NOMO-1 treated with dmso at 0.1 percent for 144 hours (cell line): Measurements from ENCODE around the gene HTRA3.

Experiments
- DNase-seq: peaks from one replicate; lab custom pipeline; 2025; ENCODE audit not compliant: unreplicated experiment; lab: John Stamatoyannopoulos, UW

Gene HTRA3

GRCh38 chr4:8322794-8323704, 53.5 kb downstream of the HTRA3 start:
- no peak for DNase-seq

- no peak for DNase-seq
These were observed 54.5 kb downstream of the HTRA3 start for GRCh38 chr4:8323947-8324555.

- no peak for DNase-seq
These were observed 55.2 kb downstream of the HTRA3 start for GRCh38 chr4:8324640-8325239.

- no peak for DNase-seq
These were observed 55.9 kb downstream of the HTRA3 start for GRCh38 chr4:8325291-8325973.

- DNase-seq: no peak
These were observed 56.7 kb downstream of the HTRA3 start for GRCh38 chr4:8326206-8326605.

GRCh38 chr4:8328456-8328855, 58.9 kb downstream of the HTRA3 start:
- no peak for DNase-seq

GRCh38 chr4:8328866-8329559, 59.5 kb downstream of the HTRA3 start:
- no peak for DNase-seq

GRCh38 chr4:8329560-8329858, 60.0 kb downstream of the HTRA3 start:
- no peak for DNase-seq

GRCh38 chr4:8329859-8330761, 60.6 kb downstream of the HTRA3 start:
- no peak for DNase-seq

- DNase-seq: no peak
These were observed 61.4 kb downstream of the HTRA3 start for GRCh38 chr4:8330821-8331574.

GRCh38 chr4:8331575-8331955, 62.0 kb downstream of the HTRA3 start:
- DNase-seq: no peak

GRCh38 chr4:8332038-8332857, 62.7 kb downstream of the HTRA3 start:
- no peak for DNase-seq

GRCh38 chr4:8332891-8333331, 63.4 kb downstream of the HTRA3 start:
- DNase-seq: no peak

GRCh38 chr4:8333726-8334460, 64.3 kb downstream of the HTRA3 start:
- DNase-seq: no peak

- DNase-seq: no peak
These were observed 65.4 kb downstream of the HTRA3 start for GRCh38 chr4:8334786-8335460.

- no peak for DNase-seq
These were observed 66.3 kb downstream of the HTRA3 start for GRCh38 chr4:8335848-8336247.

- DNase-seq: no peak
These were observed 67.0 kb downstream of the HTRA3 start for GRCh38 chr4:8336412-8337075.
